COLO829 (cell line): ENCODE data around the gene NDST1.

Experiments
- DNase-seq: peaks from one replicate; pipeline ENCODE4 v3.0.0; 2012; ENCODE audit warnings: low spot score

The NDST1 gene

DNA sequence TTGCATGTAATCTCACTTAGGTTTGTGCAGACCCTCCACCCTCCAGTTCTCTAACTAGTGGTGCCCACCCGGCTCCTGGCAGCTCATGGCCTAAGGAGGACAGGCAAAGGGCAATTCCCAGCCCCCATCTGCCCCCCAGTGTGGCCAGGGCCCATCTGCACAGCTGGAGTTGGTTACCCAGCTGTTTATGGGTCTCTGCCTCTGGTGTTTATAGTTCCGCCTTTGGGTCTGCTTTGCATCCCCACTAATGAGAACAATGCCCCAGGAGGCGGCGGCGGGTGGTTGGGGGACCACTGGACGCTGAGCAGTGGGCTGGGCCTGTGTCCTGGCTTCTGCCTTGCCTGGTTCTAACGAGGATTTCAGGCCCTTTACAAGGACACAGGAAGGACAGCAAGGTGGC lies 62.4 kb downstream of the NDST1 start:
- DNase-seq, result no peak

DNA sequence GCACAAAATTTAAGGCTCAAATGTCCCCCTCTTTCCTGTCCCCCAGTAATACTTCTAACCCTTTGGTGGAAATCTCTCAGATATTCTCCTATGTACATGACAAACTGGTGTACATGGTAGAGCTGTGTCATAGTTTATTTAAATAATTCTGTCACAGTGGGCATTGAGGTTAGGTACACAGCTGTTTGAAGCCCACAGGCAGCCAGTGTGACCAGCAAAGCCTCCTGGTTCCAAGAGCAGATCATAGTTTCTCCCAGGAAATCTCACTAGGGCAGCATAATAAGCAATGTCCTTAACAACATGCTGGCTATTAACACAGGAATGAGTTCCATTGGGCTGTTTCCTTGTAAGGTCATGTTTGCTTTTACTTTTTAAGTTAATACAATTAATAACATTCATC lies 63.9 kb downstream of the NDST1 start:
- DNase-seq, result no peak

DNA sequence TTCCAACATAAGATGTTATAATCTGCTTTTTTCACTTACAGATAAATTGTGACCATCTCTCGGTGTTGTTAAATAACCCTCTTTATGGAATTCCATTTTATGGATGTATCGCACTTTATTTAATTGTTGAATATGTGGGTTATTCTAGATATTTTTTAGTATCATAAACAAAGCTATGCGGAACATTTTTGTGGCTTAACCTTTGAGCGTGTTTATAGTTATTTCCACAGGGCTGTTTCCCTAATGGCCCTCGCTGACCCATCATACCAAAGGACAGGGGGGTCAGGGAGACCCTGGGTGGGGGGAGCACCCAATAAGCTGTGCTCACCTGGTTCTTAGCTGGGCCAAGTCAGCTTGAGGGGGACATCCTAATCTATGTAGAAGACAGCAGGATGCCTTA lies 65.3 kb downstream of the NDST1 start:
- DNase-seq, result no peak

DNA sequence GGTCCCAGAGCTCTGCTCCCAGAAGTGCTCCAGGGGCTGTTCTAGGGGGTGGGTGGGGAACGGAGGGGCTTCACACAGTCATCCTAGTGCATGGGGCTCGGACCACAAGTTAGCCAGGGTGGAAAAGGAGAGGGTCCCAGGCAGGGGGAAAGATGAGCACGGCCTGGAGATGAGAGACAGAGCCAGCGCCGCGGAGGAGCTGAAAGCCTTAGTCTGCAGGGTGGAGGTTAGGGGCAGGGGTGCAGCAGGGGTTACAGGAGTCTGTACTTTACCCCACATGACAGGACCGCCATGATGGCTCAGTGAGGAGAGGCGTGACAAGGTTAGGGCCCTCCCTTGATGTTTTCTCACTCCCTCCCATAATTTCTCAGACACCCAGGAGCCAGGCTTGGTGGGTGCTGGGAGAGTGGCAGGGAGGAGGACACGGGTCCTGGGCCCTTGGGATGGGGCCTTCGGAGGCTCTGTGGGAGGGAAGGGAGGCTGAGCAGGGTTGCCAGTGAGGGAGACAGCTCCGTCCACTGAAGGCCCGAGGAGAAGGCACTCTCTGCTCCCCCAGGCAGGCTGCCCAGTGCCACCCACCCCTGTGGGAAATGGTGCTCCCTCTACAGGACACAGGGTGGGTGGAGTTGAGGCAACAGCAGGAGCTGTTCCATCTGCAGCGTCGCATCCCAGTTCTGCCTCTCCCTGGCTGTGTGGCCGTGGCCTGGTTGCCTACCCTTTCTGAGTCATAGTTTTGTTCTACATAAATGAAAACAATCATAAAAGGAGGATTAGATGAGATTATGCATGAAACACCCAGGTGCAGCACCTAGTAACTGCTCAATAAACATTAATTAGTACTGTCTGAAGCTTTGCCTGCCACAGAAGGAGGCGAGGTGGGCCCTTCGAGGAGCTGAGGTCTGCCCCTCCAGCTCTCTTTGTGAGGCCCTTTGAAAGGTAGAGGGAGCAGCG lies 66.2 kb downstream of the NDST1 start:
- no peak for DNase-seq

DNA sequence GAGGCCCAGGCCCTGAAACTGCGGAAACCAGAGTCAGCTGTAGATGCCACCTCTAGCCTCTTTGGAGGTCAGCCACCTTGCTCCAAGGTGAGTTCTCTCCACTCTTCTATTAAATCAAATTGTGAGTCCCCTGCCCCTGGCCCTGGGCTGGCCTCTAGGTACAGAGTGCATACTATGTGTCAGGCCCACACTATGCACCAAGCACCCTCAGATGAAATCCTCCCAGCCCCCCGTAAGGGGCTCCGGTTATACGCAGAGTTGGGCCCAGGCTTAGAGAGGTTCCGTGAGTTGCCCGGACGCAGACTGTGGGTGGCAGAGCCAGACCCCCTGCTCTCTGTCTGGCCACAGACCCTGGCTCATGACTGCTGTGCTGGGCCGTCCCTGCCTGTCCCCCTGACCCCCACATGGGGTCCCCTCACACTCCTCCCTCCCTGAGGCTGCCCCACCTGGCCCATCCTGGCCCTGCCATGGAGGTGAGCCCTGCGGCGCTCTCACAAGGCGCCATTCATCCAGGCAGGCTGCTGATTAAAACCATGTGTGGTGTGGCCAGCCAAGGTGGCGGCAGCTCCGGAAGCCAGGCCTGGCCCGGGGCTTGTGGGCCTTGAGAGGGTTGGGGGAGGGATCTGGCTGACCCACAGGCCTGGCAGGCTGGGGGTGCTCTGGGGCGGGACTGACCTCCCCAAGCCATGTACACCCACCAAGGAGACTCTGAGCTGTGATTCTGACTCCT lies 67.1 kb downstream of the NDST1 start:
- DNase-seq, result no peak

DNA sequence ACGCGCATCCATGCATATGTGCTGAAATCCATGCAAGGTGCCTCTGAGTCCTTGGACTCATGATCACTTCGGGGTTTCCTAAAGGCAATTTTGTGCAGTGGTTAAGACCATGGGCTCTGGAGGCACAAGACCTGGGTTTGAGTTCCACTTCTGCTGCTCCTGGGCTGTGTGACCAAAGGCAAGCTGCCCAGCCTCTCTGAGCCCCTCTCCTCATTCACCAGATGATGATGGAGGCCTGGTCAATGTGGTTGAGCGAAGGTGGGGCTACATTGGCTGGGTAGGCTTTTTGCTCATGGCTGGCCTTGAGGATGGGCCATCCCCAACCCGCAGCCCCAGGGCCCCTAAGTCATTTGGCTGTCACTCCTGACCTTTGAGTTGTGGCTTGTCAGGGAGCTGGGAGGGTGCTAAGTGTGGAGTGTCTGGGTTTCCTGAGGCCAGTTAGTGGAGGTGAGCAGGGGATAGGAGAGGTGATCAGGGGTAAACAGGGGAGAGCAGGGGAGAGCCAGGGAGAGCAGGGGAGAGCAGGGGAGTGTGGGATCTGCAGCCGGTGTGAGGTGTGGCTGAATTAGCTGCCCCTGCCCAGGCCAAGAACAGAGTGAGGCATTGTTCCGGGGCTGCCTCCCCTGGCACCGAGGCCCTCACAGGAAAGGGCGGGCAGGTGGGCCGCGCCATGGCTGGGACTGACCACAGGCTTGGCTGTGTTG lies 68.0 kb downstream of the NDST1 start:
- DNase-seq, result no peak

DNA sequence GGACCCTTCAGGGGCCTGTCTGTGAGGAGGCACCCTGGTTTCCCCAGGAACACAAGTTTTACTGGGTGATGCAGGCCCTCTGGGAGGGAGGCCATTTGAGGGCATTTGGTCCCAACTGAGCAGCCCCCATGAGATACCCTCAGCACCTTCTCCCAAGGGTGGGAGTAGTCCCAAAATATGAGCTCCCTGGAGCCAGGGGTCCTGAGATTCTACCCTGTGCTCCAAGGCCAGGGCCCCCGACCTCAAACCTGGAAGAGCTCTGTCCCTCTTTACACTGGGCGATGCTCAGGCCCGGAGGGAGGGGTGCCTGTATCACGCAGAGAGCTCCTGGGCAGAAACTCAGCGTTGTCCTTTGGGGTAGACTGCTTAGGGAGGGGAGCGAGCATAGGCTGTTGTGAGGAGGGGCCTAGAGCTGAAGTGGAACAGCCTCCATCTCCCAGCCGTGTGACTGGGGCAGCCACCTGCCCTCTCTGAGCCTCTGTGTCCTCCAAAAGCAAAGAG lies 68.6 kb downstream of the NDST1 start:
- DNase-seq, result no peak

DNA sequence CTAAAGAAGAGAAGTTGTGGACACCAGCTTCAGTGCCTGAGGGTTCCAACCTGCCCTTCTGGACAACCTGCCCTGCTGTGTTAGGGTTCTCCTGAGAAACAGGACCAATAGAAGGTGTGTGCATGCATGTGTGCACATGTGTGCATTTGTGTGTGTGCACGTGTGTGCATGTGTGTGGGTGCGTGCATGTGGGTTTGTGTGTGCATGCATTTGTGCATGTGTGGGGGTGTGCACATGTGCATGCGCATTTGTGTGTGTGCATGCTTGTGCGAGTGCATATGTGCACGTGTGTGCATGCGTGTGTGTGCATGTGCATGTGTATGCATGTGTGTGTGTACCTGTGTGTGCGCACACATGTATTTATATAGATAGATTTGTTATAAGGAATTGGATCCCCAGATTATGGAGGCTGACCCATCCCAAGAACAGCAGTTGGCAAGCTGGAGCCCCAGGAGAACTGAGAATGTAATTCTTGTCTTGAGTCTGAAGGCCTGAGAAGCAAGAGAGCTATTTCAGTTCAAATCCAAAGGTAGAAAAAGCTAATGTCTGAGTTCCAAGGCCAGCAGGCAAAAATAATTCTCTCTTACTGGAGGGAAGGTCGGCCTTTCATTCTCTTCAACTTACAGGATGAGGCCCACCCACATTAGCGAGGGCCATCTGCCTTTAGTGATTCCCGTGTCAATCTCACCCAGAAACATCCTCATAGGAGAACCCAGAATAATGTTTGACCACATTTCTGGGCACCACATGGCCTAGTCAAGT lies 69.6 kb downstream of the NDST1 start:
- no peak for DNase-seq

DNA sequence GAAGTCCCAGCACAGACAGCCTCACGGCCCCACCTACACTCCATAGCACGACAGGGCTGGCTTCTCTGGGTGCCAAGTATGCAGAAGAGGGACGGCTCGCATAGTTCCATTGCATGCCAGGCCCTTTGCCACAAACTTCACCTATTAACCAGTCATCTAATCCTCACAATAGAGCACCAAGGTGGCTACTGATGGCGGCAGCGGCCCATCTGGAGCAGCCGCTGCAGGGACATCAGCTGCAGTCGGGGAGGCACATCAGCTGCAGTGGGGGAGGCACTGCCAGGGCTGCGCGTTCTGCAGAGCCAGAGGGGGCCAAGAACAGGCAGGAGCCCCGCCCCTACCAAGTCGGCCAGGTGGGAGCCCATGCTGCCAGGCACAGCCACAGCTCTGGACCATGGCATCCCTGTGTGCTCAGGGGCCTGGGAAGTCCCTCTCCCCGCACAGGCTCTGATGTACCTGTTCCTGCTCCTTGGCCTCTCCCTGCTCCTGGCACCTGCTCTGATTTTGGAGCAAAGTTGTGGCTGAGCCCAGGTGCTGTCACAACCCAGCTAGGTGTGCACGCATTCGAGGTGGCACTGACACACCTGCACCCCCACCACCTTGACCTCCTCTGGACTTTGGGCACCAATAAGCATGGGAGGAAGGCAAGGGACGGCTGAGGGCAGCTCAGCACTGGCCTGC lies 71.0 kb downstream of the NDST1 start:
- no peak for DNase-seq

DNA sequence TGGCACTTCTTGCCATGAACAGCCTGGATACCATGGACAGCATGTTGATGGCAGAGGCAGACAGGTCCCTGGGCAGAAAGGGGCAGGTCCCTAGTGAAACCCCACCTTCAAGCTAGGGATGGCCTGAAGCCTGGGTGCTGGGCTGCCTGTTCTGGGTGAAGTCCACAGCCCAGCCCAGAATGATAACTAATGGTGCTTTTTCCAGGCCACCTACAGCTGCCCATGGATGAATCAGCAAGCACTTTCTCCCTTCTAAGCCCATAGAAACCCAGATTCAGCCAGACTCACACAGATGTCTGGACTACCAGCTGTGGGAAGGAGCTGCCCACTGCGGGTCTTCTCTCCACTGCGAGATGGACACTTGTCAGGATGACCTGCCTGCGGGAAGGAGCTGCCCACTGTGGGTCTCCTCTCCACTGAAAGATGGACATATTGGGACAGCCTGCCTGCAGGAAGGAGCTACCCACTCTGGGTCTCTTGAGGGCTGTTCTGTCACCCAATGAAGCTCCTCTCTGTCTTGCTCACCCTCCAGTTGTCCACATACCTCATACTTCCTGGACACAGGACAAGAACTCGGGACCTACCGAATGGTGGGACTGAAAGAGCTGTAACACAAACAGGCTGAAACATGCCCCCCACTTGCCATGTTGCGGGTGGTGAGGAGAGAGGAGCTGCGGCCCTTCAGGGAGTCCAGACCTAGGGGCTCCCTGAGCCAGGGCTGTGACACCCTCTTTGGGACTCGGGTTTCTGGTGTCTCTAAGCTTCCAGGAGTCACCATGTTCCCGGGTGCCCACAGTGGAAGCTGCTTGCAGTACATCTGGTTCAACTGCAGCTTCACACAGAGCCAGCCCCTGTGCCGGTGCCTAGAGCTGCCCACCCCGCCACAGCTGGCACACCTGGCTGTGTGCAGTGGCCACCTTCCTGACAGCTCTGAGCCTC lies 71.8 kb downstream of the NDST1 start:
- no peak for DNase-seq

DNA sequence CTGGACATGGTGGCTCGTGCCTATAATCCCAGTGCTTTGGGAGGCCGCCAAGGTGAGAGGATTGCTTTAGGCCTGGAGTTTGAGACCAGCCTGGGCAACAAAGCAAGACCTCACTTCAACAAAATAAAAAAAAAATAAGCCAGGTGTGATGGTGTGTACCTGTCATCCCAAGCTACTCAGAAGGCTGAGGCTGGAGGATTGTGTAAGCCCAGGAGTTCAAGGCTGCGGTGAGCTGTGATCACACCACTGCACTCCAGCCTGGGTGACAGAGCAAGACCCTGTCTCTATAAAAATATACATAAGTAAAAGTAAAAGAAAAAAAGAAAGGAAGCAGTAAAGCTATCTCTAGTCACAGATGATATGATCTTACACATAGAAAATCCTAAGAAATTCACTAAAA lies 73.0 kb downstream of the NDST1 start:
- no peak for DNase-seq

DNA sequence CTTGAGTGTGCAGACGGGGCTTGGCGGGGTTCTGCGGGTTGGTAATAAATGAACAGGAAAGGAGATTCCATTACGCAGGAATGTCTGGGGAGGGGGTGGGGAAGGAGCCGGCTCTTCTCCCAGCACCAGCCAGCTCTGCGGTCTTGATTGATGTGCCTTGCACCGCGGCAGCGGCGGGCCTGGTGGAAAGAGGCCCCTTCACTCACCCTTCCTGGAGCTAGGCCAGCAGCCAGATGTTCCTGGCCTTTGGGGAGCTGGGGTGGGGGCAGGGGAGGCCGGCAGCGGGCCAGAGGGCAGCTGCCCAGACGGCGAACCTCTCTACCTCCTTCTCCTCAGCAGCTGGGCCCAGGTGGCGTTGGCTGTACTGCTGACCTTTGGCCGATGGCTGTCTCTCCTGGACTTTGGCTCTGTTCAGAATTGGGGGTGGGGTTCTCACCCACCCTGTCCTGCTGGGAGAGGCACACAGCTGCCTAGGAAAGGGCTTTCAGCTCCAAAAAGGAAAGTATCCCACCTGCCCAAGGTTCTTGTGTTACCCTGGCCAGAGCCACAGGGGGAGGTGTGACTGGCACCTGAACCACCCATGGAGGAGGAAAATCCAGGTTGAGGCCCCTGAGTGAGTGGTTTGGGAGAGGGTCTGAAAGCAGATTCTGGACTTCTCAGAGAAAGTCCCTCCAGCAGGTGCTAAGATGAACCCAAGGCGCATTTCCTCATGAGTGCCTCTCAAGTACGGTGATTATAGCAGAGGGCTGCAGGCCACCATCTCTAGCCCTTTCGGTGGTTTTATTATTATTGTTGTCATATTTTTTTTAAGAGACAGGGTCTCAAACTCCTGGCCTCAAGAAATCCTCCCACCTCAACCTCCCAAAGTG lies 74.5 kb downstream of the NDST1 start:
- no peak for DNase-seq

DNA sequence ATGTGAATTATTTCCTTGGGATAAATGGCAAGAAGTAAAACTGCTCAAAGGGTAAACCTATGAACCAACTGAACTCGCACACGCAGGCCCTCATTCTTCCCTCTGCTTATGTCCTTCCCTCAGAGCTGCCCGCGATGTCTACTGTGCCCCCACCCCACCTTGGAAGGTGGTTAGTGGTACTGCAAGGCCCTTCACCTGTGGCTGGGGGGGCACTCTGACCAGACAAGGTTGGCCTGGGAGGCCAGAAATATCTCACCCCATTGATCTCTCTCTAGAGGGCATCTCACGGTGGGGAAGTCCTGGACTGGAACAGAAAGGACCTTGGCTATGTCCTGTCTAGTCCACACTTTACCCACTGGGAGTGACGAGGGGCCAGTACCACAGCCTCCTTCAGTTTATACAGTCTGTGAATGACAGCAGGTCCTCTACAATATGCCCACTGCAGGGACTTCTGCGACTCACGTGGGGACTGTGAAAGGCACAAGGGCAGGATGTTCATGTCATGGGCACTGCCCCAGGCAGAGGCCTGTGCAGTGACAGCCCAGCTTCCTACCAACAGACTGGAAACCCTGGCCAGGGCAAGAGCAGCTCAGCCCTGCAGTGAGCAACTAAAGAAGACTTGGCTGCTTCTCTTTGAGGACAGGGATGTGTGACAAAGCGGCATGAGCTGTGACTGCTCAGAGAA lies 75.8 kb downstream of the NDST1 start:
- DNase-seq, result no peak

DNA sequence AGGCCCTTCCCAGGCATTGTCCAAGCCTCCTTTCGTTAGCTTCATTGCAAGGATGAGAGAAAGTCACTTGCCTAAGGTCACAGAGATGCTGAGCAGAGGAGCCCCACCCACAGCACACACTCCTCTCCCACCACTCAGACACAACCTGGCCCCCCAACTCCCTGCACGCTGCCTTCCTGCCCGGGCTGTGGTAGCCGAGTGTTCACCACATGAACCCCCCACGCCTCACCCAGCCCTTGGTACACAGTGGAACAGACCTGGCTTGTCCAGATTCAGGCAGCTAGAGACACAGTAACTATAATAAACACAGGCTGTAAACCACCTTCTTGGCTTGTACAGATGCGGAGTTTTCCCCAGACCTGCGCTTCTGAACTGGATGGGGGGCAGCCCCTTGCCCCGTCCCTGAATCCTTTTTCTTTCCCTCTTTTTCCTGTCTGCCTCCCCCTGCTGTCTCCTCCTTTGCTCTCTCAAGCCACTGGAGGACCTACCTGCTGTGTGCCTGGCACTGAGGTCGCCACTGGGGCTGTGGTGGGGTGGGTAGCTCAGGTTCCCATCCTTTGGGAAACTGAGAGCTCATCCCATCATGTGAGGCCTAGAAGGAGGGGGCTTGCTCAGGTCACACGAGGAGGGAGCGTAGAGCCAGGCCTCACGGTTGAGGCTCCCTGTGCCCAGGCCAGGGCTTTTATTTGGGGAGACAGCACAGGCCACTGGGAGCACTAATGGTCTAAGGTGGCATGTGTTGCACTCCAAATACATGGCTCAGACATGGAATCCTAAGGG lies 76.8 kb downstream of the NDST1 start:
- DNase-seq, result no peak

DNA sequence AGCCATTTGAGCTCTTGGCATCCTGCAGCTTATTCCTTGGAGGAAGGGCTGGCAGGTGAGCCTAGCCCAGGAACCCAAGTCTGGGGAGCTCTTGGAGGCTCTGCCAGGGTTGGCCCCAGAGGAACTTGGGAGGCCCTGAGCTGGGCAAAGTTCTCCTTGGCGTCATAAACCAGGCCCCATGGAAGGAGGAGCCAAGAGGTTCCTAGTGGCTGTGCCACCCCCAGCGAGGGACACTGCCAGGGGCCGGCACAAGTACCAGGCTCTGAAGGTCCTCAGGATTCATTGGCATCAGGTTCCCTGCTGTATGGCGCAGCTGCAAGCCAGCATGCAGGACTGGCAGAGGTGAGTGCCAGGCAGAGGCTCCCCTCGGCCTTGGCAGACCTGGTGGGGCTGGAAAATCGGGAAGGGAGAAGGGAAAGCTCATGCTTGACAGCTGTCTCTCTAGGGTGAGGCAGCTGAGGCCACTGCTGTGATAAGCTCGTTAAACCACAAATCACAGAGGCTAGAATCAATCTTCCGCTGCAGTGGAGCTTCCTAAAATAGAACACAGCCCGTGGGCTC lies 77.9 kb downstream of the NDST1 start:
- DNase-seq, result no peak

DNA sequence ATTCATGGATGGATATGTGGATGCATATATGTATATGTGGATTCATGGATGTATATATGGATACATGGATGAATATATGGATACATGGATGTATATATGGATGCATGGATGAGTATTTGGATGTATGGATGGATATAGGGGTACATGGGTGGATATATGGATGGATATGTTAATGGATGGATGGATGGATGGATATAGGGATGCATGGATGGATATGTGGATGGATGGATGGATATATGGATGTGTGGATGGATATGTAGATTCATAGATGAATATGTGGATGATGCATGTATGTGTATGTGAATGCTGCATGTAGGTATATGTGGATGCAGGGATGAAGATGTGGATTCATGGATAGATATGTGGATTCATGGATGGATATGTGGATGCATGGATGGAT lies 79.1 kb downstream of the NDST1 start:
- DNase-seq, result no peak

DNA sequence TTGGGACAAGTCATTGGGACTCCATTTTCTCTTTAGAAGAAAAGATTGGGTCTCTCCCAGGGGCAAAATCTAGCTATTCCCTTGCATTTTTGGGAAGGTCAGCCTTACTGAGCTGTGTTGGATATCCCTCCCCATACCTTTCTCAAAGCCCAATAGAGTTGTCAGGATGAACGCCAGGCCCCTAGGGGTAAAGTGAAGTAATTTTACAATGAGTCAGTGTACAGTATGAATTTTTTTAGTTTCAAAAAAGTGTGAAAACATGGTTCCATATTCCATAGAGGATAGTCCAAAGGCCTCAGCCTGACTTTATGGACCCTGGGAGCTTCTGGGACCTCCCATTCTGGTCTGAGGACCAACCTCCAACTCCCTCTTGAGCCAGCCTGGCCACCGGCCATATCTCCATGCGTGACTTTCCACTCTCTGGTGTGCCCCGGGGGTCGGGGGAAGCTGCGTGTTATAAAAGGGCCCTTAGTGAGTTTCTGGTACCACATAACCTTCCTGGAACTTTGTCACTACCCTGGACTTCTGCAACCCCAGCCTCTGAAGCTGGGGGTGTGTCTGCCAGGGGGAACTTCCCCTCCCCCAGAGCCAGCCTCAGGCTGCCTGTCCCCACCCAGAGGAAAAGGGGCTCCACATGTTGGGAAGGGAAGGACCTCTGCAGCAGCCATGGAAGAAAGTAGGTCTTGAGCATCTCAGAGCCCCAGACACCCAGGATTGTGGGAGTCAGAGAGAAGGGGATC lies 80.1 kb downstream of the NDST1 start:
- DNase-seq, result no peak
